PFSK-1 (cell line): ENCODE data around the gene CPTP.

Experiments
- FOXP2 ChIP-seq: optimal IDR thresholded peaks from 2 replicates; pipeline ENCODE3; 2011; ENCODE audit warnings: borderline replicate concordance, control low read depth, inconsistent platforms; ENCODE audit not compliant: insufficient read depth; ENCODE audit errors: extremely low read length, extremely low read depth
- POLR2AphosphoS5 ChIP-seq: IDR thresholded peaks from 2 replicates; pipeline ENCODE4 v1.6.1; 2012; ENCODE audit warnings: low read depth, mild to moderate bottlenecking, control low read depth, low read length, moderate library complexity
- REST ChIP-seq, 2 experiments: IDR thresholded peaks; 2 replicates each; pipeline versions ENCODE4 v1.6.1 to v1.8.0; 2011 to 2012; ENCODE audit warnings: low read depth in 2 of 2, low read length in 2 of 2, control low read depth in 1 of 2, inconsistent platforms in 1 of 2, mild to moderate bottlenecking in 1 of 2, moderate library complexity in 1 of 2; ENCODE audit not compliant: insufficient read depth in 1 of 2
- TAF1 ChIP-seq: IDR thresholded peaks from 2 replicates; pipeline ENCODE4 v1.6.1; 2012; ENCODE audit warnings: low read length, control low read depth, borderline replicate concordance; ENCODE audit not compliant: insufficient read depth

GRCh38 chr1:1334835-1335234 is 10.2 kb downstream of the CPTP start:
- no peak for TF ChIP-seq TAF1
- no peak for TF ChIP-seq POLR2AphosphoS5
- TF ChIP-seq REST (IDR thresholded peaks at IDR 0.05; ENCODE audit: insufficient read depth in 1 of 2, low read depth in 2 of 2, low read length in 2 of 2): peak; percentile 90 to 95
- no peak for TF ChIP-seq FOXP2
